Skeletal muscle satellite cell (primary cell): ENCODE results near the gene EHD1.
"Not testable (repeated sequence)": the region's sequence is repeated elsewhere in the genome, so short reads cannot be mapped to it uniquely, and the experiment has no call there.

Experiments
- H3K27me3 ChIP-seq: 2 replicates; pipeline ENCODE4 v1.7.0; 2013; ENCODE audit warnings: low read length; ENCODE audit not compliant: control insufficient read depth, insufficient read depth
- H3K36me3 ChIP-seq: 2 replicates; pipeline ENCODE4 v1.7.0; 2013; ENCODE audit warnings: mild to moderate bottlenecking, control low read depth, low read length; ENCODE audit not compliant: insufficient read depth
- H3K4me1 ChIP-seq: 2 replicates; pipeline ENCODE4 v1.7.0; 2013; ENCODE audit warnings: low read length; ENCODE audit not compliant: control insufficient read depth, insufficient read depth
- H3K4me2 ChIP-seq: 2 replicates; pipeline ENCODE4 v1.7.0; 2013; ENCODE audit warnings: mild to moderate bottlenecking, low read length
- H3K4me3 ChIP-seq: 2 replicates; pipeline ENCODE4 v1.7.0; 2013; ENCODE audit warnings: low read length
- H3K9ac ChIP-seq: 2 replicates; pipeline ENCODE4 v1.7.0; 2013; ENCODE audit warnings: mild to moderate bottlenecking, low read depth, low read length, moderate library complexity
- H3K9me3 ChIP-seq: replicated peaks from 2 replicates; pipeline ENCODE4 v1.7.0; 2013; ENCODE audit warnings: mild to moderate bottlenecking, control low read depth, low read length

EHD1 gene

DNA sequence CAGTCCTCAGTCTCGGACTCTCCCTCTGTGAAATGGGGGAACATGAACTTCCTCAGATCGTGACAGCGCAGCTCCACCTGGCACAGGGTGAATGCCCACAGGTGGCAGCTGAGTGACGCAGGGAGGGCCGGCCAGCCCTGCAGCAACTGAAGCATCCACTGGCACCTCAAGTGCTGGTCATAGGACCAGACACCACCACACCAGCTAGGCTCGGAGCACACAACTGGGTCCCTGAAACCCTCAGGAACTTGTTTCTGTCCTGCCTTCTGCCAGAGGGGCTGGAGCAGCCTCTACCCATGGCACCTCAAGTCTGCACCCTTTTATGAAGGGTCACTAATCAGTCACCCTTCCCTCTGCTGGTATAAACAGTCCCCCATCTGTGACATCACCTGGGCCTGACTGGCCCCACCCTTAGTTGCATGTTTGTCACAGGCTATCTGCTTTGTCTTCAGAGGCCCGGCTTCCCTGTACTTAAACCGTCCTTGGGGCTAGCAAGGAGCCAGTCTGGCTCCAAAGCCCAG is 26.5 kb downstream of the EHD1 start:
- H3K4me1 ChIP-seq, result peaks cover 55% of the 10 kb centered on the region

DNA sequence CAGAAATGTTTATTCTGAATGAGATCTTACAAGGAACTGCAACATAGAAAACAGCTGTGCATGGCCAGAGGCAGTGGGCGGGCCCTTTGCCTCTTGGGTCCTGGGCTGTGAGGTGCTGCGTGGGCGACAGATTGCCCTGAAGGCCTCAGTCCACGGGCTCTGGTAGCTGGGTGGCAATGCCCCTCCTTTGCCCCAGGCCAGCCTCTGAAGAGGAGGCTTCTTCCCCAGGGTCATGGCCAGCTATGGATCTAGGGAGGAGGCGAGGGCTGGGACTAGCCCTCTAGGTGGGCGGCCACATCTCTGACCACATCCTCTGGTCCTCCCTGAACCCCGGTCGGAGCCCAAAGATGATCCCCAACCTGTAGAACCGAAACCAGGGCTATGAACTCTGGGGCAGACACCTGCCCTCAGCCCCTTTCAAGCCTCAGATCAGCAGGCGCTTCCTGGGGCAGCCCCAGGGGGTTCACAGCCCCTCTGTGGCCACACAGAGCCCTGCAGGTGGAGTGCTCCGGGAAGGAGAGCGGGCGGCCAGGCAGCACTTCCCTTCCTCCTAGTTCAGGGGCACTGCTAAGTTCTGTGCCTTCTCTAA is 27.3 kb downstream of the EHD1 start:
- Histone ChIP-seq H3K4me2 (peak overlapping the region; percentile 23), H3K27me3 (no peaks in the 10 kb centered on the region), H3K36me3 (peaks cover 26% of the 10 kb centered on the region), H3K9ac (no peak overlapping the region), H3K4me1 (peaks cover 47% of the 10 kb centered on the region), H3K4me3 (no peak overlapping the region), H3K9me3 (no peaks in the 10 kb centered on the region)

More for the DNA sequence above, 26.5 kb downstream of the EHD1 start:
- no peak overlapping the region for H3K9ac ChIP-seq
- no peak overlapping the region for H3K4me3 ChIP-seq
- H3K27me3 ChIP-seq, result no peaks in the 10 kb centered on the region
- no peaks in the 10 kb centered on the region for H3K9me3 ChIP-seq
- H3K36me3 ChIP-seq, result peaks cover 30% of the 10 kb centered on the region
- H3K4me2 ChIP-seq, result no peak overlapping the region

DNA sequence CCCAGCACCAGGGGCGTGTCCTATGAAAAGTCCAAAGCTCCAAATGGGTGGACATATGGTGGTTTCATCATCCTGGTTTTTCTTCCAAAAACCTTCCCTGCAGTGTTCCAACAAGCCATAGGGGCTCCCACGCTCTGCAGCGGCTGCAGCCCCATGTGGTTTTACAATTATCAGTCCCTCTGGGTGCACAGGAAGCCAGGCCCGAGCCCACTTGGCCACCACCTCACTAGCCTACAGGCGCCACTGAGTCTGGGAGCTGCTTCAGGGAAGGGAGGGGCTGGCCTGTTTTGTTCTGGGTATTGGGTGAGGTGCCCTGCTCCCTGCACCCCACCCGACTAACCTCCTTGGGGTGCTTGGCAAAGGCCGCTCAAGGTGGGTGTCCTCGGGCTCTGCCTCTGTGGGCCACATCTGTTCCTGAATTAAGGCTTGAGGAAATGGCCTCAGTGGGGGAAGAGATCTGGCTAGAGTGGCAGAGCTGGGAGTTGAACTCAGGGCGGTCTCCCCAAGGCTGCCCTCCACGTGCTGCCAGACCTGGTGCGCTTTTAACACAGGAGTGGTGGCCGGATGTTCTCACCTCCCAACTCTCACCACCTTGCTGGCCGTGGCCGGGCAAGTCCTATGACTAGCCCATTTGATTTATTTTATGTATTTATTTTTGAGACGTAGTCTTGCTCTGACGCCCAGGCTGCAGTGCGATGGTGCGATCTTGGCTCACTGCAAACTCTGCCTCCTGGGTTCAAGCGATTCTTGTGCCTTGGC is 28.6 kb downstream of the EHD1 start:
- Histone ChIP-seq H3K9me3 (no peaks in the 10 kb centered on the region), H3K36me3 (peaks cover 23% of the 10 kb centered on the region), H3K4me2 (no peak overlapping the region), H3K9ac (no peak overlapping the region), H3K4me1 (peaks cover 35% of the 10 kb centered on the region), H3K4me3 (no peak overlapping the region), H3K27me3 (no peaks in the 10 kb centered on the region)

DNA sequence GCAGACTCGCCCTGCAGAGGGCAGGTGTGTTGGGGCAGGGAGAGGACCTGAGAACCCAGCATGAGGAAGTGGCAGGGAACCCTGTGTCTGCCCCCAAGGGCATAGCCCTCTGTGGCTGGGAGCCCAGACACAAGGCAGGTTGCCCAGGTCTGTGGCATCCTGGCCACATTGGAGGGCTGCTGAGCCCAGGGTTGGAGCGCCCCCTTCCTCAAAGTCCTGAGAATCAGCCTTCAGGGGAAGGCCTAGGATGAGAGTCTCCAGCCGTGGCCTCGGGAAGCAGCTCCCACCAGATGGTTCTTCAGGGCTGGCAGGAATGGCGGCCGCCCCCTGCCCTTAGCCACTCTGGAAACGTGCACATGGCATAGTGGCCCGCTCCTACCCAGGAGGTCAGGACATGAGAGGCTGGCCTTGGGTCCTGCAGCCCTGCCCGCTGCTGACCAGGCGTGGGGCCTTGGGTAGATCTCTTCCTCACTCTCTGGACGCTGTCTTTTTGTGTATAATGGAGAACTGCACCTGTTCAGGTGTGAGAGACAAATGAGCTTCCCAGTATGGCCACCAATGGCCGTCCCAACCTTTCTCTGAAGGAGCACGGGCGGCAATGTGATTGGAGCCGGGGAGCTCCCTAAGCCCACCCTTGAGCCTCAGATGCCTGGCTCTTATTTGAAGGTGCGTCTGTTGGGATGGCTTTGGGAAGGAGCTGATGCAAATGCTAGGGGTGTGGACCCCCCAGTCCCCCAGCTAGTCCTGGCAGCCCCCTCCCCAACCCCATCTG is 29.4 kb downstream of the EHD1 start:
- no peaks in the 10 kb centered on the region for H3K27me3 ChIP-seq
- no peaks in the 10 kb centered on the region for H3K9me3 ChIP-seq
- H3K36me3 ChIP-seq, result peaks cover 15% of the 10 kb centered on the region
- no peak overlapping the region for H3K4me3 ChIP-seq
- no peak overlapping the region for H3K4me2 ChIP-seq
- peaks cover 28% of the 10 kb centered on the region for H3K4me1 ChIP-seq
- H3K9ac ChIP-seq, result no peak overlapping the region

DNA sequence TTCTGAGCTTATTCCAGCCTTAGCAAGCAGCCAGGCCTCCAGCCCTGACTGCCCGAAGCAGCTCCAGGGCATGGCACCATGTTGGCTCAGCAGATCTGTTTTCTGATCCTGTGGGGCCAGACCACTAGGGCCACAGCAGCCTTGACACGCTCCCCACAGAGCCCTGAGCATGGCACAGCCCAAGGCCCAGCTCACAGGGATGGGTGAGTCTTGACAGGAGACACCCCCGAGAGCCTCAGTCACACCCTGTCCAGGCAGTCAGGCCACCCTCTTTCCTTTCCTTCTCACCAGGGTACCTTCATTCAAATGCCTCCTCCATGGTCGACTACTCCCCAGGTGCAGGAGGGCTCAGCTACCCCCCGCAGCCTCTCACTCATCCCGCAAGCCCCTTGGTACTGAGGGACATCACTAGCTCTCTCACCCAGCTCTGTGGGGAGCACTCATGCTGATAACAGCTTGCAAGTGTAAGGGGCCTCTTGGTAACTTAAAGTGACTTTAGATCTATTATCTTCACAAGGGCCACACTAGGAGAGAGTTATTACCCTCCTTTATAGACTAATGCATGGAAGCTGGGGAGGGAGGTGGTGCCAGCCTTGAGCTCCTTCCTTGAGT is 30.1 kb downstream of the EHD1 start:
- Histone ChIP-seq H3K36me3 (peaks cover 10% of the 10 kb centered on the region), H3K9me3 (no peaks in the 10 kb centered on the region), H3K27me3 (no peaks in the 10 kb centered on the region), H3K9ac (no peak overlapping the region), H3K4me1 (peaks cover 22% of the 10 kb centered on the region), H3K4me3 (no peak overlapping the region), H3K4me2 (no peak overlapping the region)

DNA sequence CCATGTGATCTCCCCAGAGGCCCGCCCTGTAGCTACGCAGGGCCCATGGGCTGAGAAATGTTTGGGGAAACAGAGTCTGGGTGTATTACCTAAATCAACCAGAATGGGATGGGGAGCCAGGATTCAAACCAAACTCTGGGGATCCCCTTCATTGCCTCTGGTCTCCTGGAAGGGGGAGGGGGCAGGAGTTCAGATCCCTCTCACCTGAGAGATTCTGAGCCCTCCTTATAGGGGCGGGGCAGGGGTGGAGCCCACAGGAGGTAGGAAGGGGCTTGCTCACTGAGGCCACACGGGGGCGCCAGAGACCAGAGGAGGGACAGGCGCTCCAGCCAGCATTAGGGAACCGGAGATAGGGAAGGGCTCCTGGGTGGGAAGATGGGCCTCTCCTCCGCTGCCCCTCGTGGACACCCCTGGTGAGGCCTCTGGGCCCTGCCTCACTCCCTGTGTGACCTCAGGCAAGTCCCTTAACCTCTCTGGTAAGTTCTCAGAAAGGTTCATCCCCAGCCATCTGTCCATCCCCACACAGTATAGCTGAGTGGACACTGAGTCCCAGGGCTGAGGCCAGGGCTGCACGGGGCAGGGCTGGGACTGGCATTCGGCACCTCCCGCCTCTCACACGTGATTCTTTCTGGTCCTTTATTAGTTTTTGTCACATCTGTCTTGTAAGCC is 31.3 kb downstream of the EHD1 start:
- Histone ChIP-seq H3K27me3 (no peaks in the 10 kb centered on the region), H3K4me2 (no peak overlapping the region), H3K4me3 (no peak overlapping the region), H3K9ac (no peak overlapping the region), H3K36me3 (peaks cover 4% of the 10 kb centered on the region), H3K9me3 (no peaks in the 10 kb centered on the region), H3K4me1 (peaks cover 27% of the 10 kb centered on the region)

DNA sequence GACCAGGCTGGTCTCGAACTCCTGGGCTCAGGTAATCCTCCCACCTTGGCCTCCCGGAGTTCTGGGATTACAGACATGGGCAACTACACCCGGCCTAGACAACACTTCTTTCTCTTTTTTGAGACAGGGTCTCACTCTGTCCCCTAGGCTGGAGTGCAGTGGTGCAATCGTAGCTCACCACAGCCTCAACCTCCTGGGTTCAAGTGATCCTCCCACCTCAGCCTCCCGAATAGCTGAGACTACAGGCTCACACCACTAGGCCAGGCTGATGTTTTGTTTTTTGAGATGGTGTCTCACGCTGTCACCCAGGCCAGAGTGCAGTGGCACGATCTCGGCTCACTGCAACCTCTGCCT is 32.7 kb downstream of the EHD1 start:
- not testable (repeated sequence) for H3K4me2 ChIP-seq, H3K9me3 ChIP-seq, H3K4me3 ChIP-seq, H3K27me3 ChIP-seq, H3K36me3 ChIP-seq, H3K9ac ChIP-seq
- H3K4me1 ChIP-seq, result peaks cover 20% of the 10 kb centered on the region

DNA sequence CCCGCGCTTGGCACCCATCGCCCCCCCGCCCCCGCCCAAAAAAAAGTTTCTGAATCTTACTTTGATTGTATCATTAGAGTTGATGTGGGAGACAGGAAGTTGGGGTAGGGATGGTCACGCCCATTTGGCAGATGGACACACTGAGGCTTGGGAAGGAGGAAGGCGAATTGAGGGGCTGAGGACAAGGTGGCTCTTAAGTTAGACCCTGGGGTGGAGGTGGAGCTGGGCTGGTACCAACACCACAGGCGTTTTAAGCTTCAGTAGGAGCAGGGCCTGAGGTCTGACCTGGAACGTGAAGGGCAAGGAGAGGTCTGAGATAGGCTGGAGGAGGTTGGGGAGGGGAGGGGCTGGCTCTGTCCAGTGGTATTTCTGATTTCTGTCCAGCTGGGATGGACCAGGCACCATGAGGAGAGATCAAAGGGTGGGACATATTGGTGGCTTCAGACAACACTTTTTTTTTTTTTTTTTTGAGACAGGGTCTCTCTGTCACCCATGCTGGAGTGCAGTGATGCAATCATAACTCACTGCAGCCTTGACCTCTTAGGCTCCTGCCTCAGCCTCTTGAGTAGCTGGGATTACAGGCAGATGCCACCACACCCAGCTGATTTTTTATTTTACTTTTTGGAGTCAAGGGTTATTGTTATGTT is 33.2 kb downstream of the EHD1 start:
- H3K4me1 ChIP-seq, result peaks cover 20% of the 10 kb centered on the region
- H3K27me3 ChIP-seq, result no peaks in the 10 kb centered on the region
- H3K4me2 ChIP-seq, result peak overlapping the region; percentile 72
- no peak overlapping the region for H3K4me3 ChIP-seq
- no peaks in the 10 kb centered on the region for H3K9me3 ChIP-seq
- H3K9ac ChIP-seq, result no peak overlapping the region
- H3K36me3 ChIP-seq, result no peaks in the 10 kb centered on the region

DNA sequence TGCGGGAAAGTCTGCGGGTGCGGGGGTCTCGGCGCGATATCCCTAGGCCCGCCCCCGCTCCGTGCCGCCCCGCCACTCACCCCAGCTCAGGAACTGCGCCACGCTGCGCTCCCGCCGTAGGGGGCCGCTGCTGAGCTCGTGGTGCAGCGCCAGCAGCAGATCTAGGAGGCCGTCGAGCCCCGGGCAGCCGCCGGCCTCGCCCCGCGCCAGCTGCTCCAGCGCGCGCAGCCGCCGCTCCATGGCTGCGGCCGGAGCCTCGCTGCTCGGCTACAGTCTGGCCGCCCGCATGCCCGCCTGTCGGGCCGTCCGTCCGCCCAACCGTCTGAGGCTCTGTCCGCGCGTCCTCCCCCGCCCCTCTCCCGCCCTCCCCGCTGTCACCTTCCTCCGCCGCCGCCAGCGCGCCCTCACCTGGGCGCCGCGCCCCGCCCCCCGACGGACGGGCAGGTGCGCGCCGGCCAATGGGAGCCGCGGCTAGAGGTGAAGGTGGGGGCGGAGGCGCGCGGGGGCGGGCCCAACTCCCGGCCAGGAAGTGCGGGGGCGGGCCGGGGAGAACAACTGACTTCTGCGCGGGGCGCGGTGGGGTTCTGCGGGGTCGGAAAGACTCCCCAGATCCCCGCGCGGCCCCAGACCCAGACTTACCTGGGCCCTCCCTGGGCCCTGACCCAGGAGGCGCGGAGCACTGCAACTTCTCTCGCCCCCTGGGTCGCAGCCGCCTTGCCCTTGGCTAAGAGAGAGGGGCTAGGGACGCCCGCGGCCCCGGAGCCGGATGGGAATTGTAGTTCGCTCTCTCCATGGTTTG is 33.9 kb downstream of the EHD1 start, which contains the start of gene CDC42BPG:
TSS of gene CDC42BPG (minus strand) at position 324 of the 799 bp plus-strand sequence. CDS start at position 240, 84 bp downstream.
- no peaks in the 10 kb centered on the region for H3K27me3 ChIP-seq
- peaks cover 12% of the 10 kb centered on the region for H3K4me1 ChIP-seq
- H3K36me3 ChIP-seq, result no peaks in the 10 kb centered on the region
- H3K9me3 ChIP-seq, result no peaks in the 10 kb centered on the region
- peak within 1 kb of the TSS; percentile 72 for H3K4me2 ChIP-seq
- peak within 1 kb of the TSS; percentile 56 for H3K4me3 ChIP-seq
- no peak within 1 kb of the TSS for H3K9ac ChIP-seq

DNA sequence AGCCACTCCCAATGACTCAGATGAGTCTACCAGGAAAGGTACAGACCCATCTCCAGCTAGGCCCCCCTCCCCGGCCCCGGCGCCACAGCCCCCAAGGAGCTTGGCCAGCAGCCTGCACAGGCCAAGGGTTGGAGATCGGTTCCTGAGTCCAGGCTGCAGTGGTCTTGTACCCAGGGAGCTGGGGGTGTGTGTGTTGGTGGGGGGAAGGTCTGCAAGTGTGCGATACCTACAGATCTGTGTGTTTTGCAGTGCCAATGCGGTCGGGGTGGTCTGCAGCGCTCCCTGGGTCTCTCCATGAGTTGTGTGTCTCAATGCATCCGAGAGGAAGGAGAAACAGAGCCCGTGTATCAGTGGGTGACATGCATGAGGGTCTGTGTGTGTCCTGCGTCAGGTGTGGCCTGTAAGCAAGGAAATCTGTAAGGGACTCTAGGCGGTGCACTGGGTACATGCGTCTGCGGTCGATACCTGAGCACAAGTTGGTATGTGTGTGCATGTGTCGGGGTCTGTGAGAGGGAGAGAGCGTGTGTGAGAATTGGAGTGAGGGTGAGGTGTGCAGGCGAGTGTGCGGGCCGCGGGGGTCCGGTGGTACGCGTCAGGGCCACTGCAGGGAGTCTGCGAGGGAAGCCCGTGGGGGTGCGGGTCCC is 34.6 kb downstream of the EHD1 start:
- Histone ChIP-seq H3K4me1 (peaks cover 12% of the 10 kb centered on the region), H3K36me3 (no peaks in the 10 kb centered on the region), H3K9ac (no peak overlapping the region), H3K4me3 (no peak overlapping the region), H3K27me3 (no peaks in the 10 kb centered on the region), H3K4me2 (peak overlapping the region; percentile 72), H3K9me3 (no peaks in the 10 kb centered on the region)
